ENCODE data around the gene FAM72C.
"Not testable (repeated sequence)": the region's sequence is repeated elsewhere in the genome, so short reads cannot be mapped to it uniquely, and the experiment has no call there.

Gene FAM72C

DNA sequence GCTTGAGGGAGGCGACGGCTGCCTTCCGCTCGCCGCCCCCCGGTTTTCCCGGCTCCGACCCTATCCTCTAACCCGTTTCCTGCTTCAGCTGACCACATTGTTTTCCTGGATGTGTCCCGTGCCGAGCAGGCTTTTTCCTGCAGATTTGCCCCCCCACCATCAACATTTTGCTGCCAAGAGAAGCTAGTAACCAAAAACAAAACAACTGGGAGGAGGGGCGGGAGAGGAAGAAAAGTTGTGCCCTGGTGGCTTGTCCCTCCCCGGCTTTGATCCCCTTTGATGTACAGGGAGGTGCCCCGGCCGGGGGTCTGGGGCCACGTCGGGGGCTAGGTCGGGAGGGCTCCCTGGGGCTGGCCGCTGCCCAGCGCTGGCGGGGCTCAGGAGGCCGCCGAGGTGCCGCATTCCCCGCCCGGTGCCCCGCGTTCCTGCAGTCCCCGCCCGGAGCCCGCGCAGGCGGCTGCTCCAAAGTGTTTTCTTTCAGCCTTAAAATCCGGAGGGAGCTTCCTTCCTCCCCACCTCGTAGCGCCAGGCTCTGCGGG, 2.2 kb upstream of the FAM72C start:
- not testable (repeated sequence) for H3K36me3 ChIP-seq (ENCODE audit: control insufficient read depth in 1 of 2, insufficient read depth in 2 of 2, low read length in 2 of 2); H3K4me1 ChIP-seq (ENCODE audit: control insufficient read depth in 1 of 2, insufficient read depth in 2 of 2, low read length in 2 of 2); H3K27me3 ChIP-seq (ENCODE audit: low read depth, low read length); H3K27ac ChIP-seq (ENCODE audit: low read length); H3K9me3 ChIP-seq (ENCODE audit: control insufficient read depth in 1 of 2, low read length in 2 of 2)
- H3K4me3 ChIP-seq (ENCODE audit: low read depth in 1 of 2, low read length in 2 of 2): peak overlapping the region in 1 of 2 donors; percentile 44

DNA sequence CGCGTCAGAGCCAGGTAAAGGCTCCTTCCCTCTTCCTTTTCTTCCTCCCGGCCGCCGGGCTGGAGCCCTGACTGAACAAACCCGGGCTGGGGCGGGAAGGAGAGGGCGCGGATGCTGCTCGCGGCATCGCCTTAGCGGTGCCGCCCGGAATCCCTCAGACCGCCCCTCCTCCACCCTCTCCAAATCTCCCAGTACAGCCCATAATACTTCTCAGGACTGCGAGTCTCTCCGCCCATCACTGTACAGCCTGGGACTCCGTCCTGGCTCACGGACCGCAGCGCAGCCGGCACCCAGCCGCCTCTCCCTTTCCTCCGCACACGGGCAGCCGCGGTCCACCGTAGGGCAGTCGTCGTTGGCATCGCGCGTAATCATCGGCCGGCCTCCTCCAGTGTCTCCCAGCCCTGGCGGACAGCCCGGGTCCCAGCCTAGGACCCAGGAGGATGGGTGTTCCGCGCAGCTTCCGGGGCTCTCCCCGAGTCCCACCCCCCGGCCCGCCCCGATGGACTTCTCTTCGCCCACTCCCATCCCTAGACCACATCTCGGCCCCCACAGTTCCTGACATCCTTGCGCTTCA, 1.1 kb upstream of the FAM72C start:
- H3K27me3 ChIP-seq (ENCODE audit: low read depth, low read length); H3K36me3 ChIP-seq (ENCODE audit: control insufficient read depth in 1 of 2, insufficient read depth in 2 of 2, low read length in 2 of 2); H3K4me1 ChIP-seq (ENCODE audit: control insufficient read depth in 1 of 2, insufficient read depth in 2 of 2, low read length in 2 of 2); H3K27ac ChIP-seq (ENCODE audit: low read length); H3K9me3 ChIP-seq (ENCODE audit: control insufficient read depth in 1 of 2, low read length in 2 of 2); H3K4me3 ChIP-seq (ENCODE audit: low read depth in 1 of 2, low read length in 2 of 2): not testable (repeated sequence)

DNA sequence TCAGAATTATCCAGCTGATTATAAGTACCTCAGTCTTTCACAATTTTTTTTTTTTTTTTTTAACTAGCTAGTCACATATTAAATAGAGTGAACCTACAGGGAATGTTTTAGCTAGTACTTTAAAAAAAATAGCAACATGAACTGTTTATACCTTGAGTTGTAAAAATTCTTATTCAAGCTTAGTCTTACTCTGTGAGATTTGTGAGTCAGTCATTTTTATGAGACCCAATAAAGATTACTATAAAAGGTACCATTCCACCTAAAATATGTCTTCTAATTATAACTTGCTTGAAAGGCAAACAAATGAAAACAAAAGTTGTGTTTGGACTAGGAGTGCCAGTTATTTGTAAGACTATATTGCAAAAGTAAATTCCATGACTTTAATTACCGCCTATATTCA, 5.9 kb downstream of the FAM72C start:
- H3K27ac ChIP-seq (ENCODE audit: low read length); H3K4me3 ChIP-seq (ENCODE audit: low read depth in 1 of 2, low read length in 2 of 2); H3K9me3 ChIP-seq (ENCODE audit: control insufficient read depth in 1 of 2, low read length in 2 of 2); H3K27me3 ChIP-seq (ENCODE audit: low read depth, low read length); H3K36me3 ChIP-seq (ENCODE audit: control insufficient read depth in 1 of 2, insufficient read depth in 2 of 2, low read length in 2 of 2); H3K4me1 ChIP-seq (ENCODE audit: control insufficient read depth in 1 of 2, insufficient read depth in 2 of 2, low read length in 2 of 2): not testable (repeated sequence)

DNA sequence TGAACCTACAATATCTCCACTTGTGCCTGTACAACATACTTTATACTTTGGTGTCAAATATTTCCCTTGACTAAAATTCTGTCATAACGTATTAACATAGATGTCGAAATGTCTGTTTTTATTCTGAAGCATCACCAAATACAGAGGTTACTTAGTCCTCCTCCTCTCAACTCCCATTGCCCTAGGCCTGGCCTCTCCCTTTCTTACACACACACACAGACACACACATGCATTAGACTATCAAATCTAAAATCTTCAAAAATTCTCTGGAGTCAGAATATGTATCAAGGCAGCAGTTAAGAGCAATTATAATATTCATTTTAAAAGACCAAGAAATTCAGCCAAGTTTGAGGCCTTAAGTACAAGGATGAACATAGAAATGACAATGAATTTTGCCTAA, 7.5 kb downstream of the FAM72C start:
- not testable (repeated sequence) for H3K9me3 ChIP-seq (ENCODE audit: control insufficient read depth in 1 of 2, low read length in 2 of 2); H3K27ac ChIP-seq (ENCODE audit: low read length); H3K36me3 ChIP-seq (ENCODE audit: control insufficient read depth in 1 of 2, insufficient read depth in 2 of 2, low read length in 2 of 2); H3K4me3 ChIP-seq (ENCODE audit: low read depth in 1 of 2, low read length in 2 of 2); H3K4me1 ChIP-seq (ENCODE audit: control insufficient read depth in 1 of 2, insufficient read depth in 2 of 2, low read length in 2 of 2); H3K27me3 ChIP-seq (ENCODE audit: low read depth, low read length)

DNA sequence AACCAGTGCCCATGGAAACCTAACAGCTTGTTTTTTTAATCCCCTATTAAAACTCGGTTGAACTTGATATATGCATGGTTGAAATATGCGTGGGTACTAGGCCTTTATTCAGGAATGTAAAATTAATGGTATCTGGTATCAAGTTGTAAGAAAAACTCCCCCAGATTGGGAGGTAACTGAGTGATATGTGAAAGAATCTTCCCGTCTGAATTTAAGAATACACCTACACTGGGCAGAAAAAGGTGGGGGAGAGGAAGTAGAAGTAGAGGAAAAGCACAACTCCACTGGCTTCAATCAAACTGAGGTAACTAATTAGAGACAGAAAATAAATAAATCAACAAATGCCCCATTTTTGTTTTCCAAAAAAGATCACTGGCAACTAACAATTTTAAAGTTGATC, 15.9 kb downstream of the FAM72C start:
- not testable (repeated sequence) for H3K4me3 ChIP-seq (ENCODE audit: low read depth in 1 of 2, low read length in 2 of 2); H3K27me3 ChIP-seq (ENCODE audit: low read depth, low read length)

DNA sequence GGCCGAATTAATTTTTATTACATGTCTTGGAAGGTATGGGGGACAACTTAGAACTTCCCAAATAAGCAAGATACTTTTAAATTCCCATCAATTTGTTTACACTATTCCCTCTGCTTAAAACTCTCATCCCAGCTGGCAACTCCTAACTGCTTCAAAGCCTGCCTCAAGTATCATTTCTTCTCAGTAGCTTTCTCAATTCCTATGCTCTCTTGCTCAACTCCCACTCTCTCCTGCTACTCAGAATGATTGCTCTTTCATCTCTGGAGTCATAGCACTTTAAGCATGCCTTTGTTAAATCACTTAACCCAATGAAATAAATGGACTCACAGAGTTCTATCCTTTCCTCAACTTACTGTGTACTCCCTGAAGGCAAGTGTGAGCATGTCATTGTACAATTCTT, 18.9 kb downstream of the FAM72C start:
- H3K9me3 ChIP-seq (ENCODE audit: control insufficient read depth in 1 of 2, low read length in 2 of 2): not testable (repeated sequence)

More for the DNA sequence above, 15.9 kb downstream of the FAM72C start:
- not testable (repeated sequence) for H3K27ac ChIP-seq (ENCODE audit: low read length); H3K36me3 ChIP-seq (ENCODE audit: control insufficient read depth in 1 of 2, insufficient read depth in 2 of 2, low read length in 2 of 2); H3K4me1 ChIP-seq (ENCODE audit: control insufficient read depth in 1 of 2, insufficient read depth in 2 of 2, low read length in 2 of 2); H3K9me3 ChIP-seq (ENCODE audit: control insufficient read depth in 1 of 2, low read length in 2 of 2)

DNA sequence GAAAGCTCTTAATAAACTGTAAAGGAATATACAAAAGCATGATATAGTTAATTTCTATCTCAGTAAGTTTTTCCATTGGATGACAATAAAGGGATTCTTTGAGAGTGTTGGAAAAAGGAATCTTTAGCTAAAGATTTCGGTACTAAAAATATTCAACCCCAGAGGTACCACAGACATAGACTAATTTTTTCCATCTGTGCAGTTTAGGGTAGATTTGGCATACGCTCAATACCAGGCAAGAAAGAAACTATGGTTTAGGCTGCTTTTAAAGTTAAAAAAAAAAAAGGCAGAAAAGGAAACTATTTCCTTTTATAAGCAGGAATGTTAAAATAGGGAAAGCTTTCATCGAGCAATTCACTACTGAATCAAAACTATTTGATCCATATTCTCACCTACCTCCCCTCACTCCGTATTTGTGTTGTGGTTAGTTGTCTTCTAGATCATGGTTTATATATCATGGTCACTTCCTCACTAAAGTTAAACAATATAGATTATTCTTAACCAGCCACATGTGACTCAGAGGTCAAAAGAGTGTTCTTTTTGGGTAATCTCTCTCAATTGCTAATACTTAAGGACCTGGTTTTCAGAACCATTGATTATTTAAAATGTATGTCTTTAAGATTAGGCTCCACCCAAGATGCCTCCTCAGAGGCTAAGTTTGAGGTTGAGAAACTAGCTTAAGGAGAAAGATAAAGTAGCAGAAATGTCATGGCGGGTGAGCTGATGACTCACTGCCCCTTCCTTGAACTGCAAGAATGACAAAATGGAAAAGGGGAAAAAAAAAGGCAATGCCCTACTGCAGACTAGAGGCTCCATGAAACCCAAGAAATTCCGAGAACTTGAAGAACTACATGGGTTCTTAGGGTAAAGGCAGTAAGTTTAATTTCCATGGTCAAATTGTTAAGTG, 20.0 kb downstream of the FAM72C start:
- not testable (repeated sequence) for H3K4me3 ChIP-seq (ENCODE audit: low read depth in 1 of 2, low read length in 2 of 2); H3K27me3 ChIP-seq (ENCODE audit: low read depth, low read length); H3K27ac ChIP-seq (ENCODE audit: low read length); H3K36me3 ChIP-seq (ENCODE audit: control insufficient read depth in 1 of 2, insufficient read depth in 2 of 2, low read length in 2 of 2); H3K4me1 ChIP-seq (ENCODE audit: control insufficient read depth in 1 of 2, insufficient read depth in 2 of 2, low read length in 2 of 2); H3K9me3 ChIP-seq (ENCODE audit: control insufficient read depth in 1 of 2, low read length in 2 of 2)

More for the DNA sequence above, 18.9 kb downstream of the FAM72C start:
- H3K36me3 ChIP-seq (ENCODE audit: control insufficient read depth in 1 of 2, insufficient read depth in 2 of 2, low read length in 2 of 2); H3K27ac ChIP-seq (ENCODE audit: low read length); H3K4me1 ChIP-seq (ENCODE audit: control insufficient read depth in 1 of 2, insufficient read depth in 2 of 2, low read length in 2 of 2); H3K27me3 ChIP-seq (ENCODE audit: low read depth, low read length); H3K4me3 ChIP-seq (ENCODE audit: low read depth in 1 of 2, low read length in 2 of 2): not testable (repeated sequence)

DNA sequence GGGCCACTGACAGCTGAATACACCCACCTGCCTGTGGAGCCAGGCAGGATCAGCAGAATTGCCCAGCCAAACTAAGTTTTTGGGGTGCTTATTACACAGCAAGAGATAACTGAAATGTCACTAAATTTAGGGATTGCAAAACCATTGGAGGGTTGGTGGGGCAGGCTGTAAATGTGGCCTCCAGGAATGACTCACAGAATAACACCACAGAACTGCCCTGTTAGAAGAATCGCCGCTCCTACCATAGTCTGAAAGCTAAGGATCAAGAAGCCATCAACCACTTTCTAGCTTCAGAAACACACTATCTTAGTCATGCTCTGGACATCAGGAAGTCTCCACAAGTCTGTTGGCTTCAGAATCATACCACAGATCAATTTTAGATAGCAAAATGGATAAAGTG, 24.0 kb downstream of the FAM72C start:
- H3K4me3 ChIP-seq (ENCODE audit: low read depth in 1 of 2, low read length in 2 of 2); H3K9me3 ChIP-seq (ENCODE audit: control insufficient read depth in 1 of 2, low read length in 2 of 2); H3K27ac ChIP-seq (ENCODE audit: low read length); H3K4me1 ChIP-seq (ENCODE audit: control insufficient read depth in 1 of 2, insufficient read depth in 2 of 2, low read length in 2 of 2); H3K36me3 ChIP-seq (ENCODE audit: control insufficient read depth in 1 of 2, insufficient read depth in 2 of 2, low read length in 2 of 2); H3K27me3 ChIP-seq (ENCODE audit: low read depth, low read length): not testable (repeated sequence)

DNA sequence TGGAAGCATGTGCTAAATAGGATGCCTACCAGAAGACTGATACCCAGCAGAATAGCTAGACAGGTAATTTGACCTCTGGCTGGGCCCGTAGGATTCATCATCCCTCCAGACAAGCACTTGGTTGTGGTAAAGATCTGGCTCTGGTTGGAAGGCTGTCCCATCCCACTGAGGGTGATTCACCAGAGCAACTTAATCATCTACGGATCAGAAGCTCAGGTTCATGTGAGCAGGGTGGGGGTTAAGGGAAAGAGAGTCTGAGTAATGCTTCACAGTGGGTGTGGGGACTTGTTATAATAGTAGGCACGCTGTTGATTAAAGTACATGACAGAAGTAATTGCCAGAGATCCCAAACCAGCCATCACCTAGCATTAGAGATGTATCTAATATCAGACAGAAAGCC, 26.5 kb downstream of the FAM72C start:
- not testable (repeated sequence) for H3K4me3 ChIP-seq (ENCODE audit: low read depth in 1 of 2, low read length in 2 of 2); H3K36me3 ChIP-seq (ENCODE audit: control insufficient read depth in 1 of 2, insufficient read depth in 2 of 2, low read length in 2 of 2); H3K4me1 ChIP-seq (ENCODE audit: control insufficient read depth in 1 of 2, insufficient read depth in 2 of 2, low read length in 2 of 2); H3K9me3 ChIP-seq (ENCODE audit: control insufficient read depth in 1 of 2, low read length in 2 of 2); H3K27ac ChIP-seq (ENCODE audit: low read length); H3K27me3 ChIP-seq (ENCODE audit: low read depth, low read length)

DNA sequence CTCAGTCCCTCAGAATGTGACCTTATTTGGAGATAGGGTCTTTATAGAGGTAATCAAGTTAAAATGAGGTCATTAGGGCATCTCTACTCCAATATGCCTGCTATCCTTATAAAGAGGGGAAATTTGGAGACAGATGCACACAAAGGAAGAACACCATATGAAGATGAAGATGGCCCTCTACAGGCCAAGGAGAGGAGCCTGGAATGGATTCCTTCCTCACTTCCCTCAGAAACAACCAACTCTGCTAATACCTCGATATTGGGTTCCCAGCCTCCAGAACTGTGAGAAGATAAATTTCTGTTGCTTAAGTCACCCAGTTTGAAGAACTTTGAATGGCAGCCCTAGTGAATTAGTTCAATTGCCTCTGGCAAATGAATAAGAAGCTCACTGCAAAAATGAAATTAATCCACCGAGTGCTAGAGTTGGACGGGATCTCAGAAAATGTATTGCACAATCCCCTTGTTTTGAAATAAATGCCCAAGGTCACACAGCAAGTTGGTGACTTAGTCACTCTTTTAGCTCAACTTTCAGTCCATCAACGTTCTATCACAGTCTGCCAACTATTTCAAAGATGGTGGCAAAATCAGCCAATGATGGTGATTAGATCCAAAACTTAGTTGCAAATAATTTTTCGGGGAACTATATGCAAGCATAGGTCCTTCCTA, 27.1 kb downstream of the FAM72C start:
- not testable (repeated sequence) for H3K36me3 ChIP-seq (ENCODE audit: control insufficient read depth in 1 of 2, insufficient read depth in 2 of 2, low read length in 2 of 2); H3K27me3 ChIP-seq (ENCODE audit: low read depth, low read length); H3K4me3 ChIP-seq (ENCODE audit: low read depth in 1 of 2, low read length in 2 of 2)

DNA sequence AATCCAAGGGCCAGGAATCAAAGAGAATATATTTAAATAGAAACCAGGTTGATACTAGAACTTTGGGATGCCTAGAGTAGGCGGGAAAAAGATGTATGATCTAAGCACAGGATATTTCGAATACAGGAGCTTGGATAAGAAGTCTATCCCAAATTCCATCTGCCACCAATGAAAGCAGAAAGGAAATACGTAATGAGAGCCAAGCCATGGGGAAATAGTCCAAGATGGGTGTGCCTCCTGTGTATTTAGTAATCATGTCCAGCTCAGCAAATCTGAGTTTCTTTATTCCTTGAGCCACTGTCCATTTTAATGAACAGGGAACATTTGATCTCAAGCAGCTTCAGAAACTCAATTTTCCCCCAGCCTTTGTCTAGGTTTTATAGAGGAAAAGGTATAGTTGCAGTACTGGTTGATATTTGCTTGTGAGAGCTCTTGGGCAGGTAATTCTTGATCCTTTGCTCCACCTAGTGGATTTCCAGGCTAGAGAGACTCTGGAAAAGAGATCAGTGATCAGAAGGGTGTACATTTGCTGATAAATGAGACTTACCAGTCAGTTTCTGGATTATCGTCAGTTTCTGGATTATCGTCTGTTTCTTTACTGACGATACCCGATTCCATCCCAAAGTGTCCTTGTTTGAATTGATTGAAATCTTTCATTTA, 28.3 kb downstream of the FAM72C start:
- H3K9me3 ChIP-seq (ENCODE audit: control insufficient read depth in 1 of 2, low read length in 2 of 2); H3K4me3 ChIP-seq (ENCODE audit: low read depth in 1 of 2, low read length in 2 of 2); H3K36me3 ChIP-seq (ENCODE audit: control insufficient read depth in 1 of 2, insufficient read depth in 2 of 2, low read length in 2 of 2); H3K27ac ChIP-seq (ENCODE audit: low read length); H3K27me3 ChIP-seq (ENCODE audit: low read depth, low read length); H3K4me1 ChIP-seq (ENCODE audit: control insufficient read depth in 1 of 2, insufficient read depth in 2 of 2, low read length in 2 of 2): not testable (repeated sequence)

More for the DNA sequence above, 27.1 kb downstream of the FAM72C start:
- H3K27ac ChIP-seq (ENCODE audit: low read length); H3K4me1 ChIP-seq (ENCODE audit: control insufficient read depth in 1 of 2, insufficient read depth in 2 of 2, low read length in 2 of 2); H3K9me3 ChIP-seq (ENCODE audit: control insufficient read depth in 1 of 2, low read length in 2 of 2): not testable (repeated sequence)

Data from muscle layer of duodenum (tissue), 2 donors.